HG02840 (cell line): ENCODE results near the gene TMEM256.

Experiments used
- ATAC-seq: cut with Tn5 transposase; IDR thresholded peaks from one replicate; pipeline ENCODE4 v1.9.1; 2021; ENCODE audit warnings: mild to moderate bottlenecking, moderate library complexity, moderate number of reproducible peaks; ENCODE audit not compliant: unreplicated experiment, low FRiP score

Gene TMEM256

DNA sequence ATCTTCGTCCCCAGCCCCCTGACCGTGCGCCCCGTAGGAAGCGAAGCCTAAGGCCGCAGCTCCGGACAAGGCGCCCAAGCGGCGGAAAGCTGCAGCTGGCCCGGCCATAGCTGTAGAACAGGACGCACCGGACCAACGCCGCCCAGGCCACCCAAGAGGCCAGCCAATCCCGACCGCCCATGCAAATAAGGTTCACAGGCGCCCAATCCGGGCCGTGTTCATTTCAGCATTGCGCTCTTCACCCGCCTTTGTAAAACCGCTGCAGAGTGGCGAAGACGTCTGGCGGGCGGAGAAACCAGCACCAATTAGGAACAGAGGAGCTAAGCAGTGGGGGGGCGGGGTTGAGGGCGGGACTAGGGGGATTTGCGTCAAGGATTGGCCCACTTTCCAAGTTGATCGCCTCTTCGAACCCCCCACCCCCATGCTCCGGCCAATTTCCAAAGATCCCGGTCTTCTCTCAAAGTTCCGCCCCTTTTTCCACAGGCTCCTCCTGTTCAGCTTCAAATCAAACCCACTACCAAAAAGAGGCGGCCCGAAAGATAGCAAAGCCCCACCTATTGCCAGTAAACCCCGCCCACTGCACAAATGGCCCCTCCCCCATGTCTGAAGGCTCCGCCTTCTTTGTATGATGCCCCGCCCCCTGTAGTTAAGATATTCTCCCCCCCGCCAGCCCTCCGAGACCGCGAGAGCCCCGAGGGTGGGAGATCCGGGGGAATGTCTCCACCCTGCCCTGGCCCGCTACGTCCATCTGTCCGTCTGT, at the start of gene TMEM256:
TMEM256 (minus strand) TSS at position 121 of the 760 bp plus-strand sequence; CDS start at position 108, 13 bp downstream.
- ATAC-seq: peak; percentile 95

DNA sequence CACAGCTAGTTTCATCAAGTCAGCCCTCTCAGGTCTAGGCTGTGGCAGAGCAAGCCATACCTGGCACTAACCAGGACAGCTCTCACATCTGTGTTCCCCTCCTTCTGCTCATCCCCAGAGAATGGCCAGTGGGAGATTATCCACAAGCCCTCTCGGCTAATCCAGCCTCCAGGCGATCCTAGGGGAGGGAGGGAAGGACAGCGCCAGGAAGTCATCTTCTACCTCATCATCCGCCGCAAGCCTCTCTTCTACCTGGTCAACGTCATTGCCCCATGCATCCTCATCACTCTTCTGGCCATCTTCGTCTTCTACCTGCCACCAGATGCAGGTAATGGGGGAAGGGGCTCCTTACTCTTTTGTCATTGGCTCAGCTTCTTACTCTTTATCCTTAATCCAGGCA, 44.6 kb upstream of the TMEM256 start:
- no peak for ATAC-seq

DNA sequence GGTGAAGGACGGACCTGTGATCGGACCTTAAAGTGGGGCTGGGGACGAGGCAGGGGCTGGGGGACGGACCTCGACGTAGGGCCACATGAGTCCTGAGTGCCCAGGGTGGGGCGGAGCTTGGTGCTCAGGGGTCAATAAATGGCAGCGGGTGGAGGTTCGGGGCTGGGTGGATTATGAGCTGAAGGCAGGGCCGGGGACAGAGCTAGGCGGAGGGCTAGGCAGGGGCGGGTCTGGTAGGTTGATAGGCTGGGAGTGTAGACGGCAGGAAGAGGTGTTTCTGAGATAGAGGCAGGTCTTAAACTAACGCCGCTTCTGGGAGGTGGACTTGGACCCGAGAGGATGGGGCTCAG, 41.7 kb upstream of the TMEM256 start:
- ATAC-seq: no peak

DNA sequence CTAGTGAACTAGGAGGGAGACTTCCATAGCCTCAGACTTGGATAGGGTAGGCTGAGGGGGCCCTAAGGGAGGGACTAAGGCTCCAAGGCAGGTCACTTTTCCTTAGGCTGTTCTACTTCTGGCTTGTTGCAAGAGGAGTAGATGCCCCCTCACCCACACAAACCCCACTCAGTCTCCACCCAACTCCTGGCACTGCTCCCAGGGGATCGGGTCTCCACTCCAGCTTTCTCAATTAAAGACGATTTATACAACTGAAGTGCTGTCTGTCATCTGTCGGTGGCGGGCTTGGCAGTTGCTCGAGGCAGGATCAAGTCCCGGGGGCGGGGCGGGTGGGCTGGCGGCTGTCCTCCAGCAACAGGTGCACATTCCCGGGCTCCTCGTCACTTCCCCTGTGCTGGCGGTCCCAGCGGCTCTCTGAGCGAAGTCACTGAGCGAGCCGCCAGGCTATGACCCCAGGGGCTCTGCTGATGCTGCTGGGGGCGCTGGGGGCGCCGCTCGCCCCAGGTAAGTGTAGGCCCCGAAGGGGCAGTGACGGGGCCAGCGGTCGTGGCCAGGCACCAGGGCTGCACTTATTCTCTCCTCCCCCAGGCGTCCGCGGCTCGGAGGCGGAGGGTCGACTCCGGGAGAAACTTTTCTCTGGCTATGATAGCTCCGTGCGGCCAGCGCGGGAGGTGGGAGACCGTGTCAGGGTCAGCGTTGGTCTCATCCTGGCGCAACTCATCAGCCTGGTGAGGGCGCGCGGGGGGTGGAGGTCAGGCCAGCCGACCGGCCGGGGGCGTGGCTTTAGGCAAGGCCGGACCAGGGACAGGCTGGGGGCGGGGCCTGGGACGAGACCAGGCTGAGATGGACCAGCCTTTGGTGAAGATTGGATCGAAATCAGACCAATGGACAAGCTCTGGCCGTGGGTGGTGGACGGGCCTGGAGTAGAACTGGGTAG, 41.1 kb upstream of the TMEM256 start, which contains the start of gene CHRNB1:
CHRNB1 (plus strand) TSS at position 380 of the 937 bp plus-strand sequence; CDS start at position 447, 67 bp downstream.
- ATAC-seq: no peak

DNA sequence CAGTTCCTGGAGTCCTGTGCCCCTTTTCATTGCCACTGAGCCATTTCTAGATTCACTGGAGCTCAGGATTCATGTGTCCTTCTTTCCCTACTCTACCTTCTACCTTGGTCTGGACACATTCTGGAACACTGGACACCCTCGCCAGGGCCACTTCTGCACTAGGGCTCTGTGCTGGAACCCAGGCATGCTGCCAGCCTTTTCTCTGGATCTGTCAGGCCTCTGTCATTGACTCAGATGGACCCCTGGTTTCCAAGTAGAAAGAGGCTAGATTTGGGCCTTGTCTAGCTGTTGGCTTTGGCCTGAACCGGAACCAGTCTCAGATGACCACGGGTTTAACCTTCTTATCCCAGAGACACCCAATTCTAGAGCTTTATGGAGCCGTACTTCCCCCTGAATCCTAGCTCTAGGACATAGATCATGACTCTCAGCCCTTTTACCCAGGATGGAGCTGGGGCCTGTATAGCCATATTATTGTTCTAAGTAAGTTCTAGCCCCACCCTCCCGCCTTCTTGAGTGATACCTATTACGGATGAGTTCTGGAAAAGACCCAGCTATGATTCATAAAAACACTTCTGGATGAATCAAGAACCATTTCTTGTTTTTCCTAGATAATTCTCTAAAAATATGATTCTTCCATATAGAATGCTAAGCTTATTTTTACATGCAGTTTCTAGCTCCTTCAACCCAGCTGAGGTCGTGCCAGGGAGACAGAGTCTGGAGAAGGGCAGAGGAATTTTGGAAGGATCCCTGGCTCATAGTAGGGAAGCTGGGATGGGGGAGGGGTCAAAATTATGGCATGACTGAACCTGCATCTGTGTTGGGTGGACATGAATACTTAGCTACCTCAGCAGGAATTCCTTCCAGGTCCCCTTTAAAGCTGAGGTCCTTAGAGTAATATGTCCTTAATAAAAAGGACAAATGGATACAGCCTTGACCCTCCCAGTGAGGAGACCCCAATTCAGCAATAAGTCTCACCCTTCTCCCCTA, 39.9 kb upstream of the TMEM256 start:
- no peak for ATAC-seq

DNA sequence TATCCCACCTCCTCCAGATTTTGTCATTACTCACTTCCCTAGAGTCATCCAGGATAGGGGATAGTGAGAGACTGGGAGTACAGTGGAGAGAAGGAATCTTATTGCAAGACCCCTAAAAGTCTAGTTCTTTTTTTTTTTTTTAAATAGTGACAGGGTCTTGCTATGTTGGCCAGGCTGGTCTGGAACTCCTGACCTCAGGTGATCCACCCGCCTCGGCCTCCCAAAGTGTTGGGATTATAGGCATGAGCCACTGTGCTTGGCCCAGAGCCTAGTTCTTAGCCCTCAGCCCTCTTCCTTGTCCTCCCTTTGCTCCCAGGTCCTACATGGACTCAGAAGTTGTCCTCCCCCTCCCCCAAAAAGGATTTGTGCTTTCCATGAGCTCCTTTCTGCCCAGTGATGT, 38.2 kb upstream of the TMEM256 start:
- no peak for ATAC-seq

DNA sequence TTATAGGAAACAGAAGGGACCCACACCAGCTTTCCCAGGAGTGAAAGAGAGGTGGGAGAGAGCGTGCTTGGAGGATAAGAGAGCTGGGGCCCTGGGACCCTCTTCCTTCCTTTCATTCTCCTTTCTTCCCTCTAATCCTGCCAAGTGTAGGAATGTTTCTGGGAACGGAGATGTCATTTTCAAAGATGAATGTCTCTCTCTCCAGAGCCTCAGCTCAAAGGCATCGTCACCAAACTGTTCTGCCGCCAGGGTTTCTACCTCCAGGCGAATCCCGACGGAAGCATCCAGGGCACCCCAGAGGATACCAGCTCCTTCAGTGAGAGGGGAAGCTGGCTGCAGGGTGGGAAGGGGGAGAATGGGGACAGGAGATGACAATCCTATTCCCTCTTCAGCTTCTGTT, 37.4 kb upstream of the TMEM256 start:
- ATAC-seq: no peak

DNA sequence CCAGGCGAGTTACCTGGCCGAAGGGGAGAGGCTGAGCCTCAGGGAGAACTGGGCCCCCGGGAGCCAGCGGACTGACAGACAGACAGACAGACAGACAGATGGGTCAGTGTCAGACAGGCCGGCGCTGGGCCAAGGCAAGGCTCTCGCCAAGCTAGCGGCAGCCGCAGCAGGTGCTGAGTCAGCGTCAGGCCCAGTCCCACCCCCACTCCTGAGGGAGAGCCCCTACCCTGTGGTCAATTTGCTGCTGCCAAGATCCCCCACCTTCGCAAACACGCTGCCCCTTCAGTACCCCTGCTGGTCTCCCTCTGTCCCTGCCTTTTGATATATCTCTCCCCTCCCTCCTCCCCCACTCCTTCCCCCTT, 36.9 kb upstream of the TMEM256 start:
- ATAC-seq: no peak

DNA sequence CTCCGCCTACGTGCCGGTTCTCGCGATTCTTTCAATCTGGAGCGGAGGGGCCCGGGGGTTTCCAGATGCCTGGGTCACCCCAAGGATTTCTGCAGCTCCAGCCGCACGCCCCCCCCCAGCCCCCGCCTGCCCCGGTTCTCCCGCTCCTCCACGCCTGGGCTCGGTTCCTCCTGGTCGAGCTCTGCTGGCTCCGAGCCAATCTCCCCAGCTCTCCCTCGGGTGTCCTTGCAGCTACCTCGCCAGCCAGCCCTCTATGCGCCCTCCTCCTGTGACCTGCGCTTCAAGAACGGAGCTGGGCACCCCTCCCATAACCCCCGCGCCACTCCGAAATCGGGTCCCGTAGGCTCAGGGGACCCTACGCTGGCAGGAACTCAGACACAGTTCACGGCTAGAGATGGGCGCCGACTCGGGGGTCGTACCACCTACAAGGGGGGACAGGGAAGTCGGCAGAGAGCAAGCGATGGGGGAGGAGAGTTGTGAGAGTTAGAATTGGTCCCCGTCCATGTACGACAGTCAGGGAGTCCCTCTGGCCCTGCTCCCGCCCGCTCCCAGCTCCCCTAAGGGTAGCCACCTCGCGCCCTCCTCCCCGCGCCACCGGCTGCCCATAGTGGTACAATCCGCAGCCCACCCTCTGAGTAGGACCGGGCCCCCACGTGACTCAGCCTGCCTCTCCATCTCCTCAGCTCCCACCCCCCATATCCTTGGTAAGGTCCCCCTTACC, 36.4 kb upstream of the TMEM256 start:
- no peak for ATAC-seq

DNA sequence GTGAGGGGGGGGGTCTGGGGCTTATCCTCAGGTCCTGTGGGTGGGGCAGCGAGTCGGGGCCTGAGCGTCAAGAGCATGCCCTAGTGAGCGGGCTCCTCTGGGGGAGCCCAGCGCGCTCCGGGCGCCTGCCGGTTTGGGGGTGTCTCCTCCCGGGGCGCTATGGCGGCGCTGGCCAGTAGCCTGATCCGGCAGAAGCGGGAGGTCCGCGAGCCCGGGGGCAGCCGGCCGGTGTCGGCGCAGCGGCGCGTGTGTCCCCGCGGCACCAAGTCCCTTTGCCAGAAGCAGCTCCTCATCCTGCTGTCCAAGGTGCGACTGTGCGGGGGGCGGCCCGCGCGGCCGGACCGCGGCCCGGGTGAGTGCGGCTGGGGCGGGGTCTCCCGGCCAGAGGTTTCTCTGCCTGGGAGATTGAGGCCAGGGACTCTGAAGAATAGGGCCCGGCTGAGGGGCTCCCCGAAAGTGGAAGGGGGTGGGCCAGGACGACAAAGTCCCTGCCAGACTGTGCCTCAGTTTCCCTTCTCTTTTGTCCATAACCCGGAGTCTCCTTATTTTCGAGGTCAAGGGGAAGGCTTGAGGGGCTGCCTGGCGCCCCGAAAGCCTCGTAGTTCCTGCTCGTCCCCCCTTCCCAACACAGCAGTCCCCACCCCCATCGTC, 35.7 kb upstream of the TMEM256 start, which contains the start of gene FGF11:
FGF11 (plus strand) TSS at position 51 of the 651 bp plus-strand sequence; CDS start at position 160, 109 bp downstream.
- ATAC-seq: no peak

DNA sequence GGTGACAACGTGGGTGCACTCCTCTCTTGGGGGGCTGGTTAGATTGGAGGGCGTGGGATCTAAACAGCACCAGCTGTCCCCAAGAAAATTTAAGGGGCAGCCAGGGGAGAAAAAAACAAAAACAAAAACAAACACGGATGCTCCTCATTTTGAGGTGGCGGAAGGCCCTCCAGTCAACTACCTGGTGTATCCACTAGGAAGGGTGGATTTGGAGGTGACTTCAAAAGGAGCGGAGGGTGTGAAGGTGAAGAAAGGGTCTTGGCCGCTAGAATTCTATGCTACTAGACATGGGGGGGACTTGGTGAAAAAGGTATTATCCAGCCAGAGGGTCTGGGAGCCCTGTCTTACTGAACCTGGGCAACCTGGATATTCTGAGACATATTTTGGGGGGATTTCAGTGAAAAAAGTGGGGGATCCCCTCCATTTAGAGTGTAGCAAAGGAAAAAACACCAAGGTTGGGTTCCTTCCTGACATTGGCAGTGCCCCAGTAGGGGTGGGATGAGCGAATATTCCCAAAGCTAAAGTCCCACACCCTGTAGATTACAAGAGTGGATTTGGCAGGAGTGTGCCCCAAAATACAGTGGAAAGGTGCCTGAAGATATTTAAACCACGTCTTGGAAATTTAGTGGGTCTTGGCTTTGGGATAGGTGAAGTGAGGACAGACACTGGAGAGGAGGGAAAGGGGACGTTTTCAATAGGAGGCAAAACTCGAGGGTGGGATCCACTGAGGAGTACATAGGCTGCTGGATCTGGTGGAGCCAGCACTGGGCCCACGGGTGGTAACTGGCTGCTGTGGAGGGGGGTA, 35.0 kb upstream of the TMEM256 start:
- ATAC-seq: no peak

DNA sequence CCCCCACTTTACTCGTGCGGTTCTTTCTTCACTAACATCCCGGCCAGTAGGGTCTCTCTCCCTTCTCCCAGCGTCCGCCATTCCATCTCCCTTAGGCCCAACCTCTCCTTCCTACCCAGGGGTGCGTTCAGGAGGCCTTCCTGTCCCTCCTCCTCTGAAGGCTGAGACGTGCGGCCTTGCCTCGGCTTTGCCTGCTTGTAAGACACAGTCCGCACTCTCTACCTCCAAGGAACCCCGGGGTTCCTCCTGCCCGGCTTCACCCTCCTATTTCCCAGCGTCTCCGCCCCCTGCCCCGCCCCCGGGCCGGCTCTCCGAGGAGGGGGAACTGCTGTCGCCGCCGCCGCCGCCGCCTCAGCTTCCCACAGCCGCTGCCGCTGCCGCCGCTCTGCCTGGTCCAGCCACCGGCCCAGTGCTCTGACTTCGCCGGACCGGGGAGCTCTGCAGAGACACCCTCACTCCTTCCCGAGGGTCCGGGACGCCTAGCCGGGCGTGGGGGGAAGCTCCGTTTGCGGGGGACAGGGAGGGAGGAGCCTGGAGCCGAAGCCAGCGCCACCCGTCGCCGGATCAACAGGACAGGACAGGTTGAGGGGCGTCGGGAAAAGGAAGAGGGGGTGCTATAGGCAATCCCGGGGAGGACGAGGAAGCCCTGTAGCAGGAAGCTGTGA, 34.2 kb upstream of the TMEM256 start:
- no peak for ATAC-seq

DNA sequence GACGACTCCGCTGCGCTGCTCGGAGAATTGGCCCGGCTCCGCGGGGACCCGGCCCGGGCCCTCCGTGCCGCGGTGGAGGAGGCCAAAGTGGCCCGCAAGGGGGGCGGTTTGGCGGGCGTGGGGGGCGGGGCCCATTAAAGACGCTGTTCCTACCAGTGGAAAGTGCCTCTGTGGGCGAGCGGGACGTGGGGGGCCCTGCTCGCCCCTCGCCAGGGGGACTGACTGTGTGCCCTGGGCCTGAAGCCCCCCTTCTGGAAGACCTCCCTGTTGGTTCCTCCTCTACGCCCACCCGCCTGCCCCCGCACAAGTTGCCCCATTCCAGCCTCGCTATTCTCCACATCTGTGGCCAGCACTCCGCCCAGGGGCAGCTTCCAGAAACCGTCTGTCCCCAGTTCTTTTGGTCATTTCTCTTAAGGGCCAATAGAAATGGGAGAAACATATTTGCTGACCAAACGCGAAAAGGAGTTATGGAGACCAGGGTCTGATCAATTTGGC, 33.5 kb upstream of the TMEM256 start:
- ATAC-seq: no peak

DNA sequence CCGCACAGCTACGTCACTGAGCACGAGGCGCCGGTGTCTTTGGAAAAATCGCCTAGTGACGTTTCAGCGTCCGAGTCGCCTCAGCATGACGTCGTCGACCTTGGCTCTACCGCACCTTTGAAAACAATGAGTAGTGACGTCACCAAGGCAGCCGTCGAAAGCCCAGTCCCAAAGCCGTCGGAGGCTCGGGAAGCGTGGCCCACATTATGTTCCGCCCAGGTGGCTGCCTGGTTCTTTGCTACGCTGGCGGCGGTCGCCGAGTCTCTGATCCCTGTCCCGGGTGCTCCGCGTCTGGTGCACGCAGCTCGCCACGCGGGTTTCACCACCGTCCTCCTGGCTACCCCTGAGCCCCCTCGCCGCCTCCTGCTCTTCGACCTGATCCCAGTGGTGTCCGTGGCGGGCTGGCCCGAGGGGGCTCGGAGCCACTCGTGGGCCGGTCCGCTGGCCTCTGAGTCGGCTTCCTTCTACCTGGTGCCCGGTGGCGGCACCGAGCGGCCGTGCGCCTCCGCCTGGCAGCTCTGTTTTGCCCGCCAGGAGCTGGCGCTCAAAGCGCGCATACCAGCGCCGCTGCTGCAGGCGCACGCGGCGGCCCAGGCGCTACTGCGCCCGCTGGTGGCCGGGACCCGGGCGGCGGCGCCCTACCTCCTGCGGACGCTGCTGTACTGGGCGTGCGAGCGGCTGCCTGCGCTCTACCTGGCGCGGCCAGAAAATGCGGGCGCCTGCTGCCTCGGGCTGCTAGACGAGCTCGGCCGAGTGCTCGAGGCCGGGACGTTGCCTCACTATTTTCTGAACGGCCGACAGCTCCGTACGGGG, 32.9 kb upstream of the TMEM256 start:
- no peak for ATAC-seq

DNA sequence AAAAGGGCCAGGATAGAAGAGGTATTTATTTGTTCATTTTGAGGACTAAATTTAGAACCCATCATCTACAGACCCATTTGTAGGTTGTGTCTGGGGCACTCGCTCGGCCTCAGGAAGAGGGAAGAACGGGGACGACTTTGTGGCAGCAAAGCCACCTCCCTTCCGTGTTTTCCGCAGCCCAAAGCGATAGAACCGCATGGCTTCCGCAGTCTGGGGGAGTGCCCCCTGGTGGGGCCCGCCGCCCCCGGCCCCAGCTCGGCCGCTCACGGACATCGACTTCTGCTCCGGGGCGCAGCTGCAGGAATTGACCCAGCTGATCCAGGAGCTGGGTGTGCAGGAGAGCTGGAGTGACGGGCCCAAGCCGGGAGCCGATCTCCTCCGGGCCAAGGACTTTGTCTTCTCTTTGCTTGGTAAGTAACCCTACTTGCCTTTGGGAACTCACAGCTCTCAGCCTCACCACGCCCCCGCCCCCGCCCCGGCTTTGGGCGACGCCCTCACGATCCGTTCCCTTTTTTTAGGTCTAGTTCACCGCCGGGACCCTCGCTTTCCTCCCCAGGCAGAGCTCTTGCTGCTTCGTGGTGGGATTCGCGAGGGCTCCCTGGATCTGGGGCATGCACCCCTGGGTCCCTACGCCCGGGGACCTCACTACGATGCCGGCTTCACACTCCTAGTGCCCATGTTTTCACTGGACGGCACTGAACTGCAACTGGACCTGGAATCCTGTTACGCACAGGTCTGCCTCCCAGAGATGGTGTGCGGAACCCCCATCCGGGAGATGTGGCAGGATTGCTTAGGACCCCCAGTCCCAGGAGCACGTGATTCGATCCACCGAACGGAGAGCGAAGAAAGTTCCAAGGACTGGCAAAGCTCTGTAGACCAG, 32.0 kb upstream of the TMEM256 start:
- ATAC-seq: peak; percentile 16

DNA sequence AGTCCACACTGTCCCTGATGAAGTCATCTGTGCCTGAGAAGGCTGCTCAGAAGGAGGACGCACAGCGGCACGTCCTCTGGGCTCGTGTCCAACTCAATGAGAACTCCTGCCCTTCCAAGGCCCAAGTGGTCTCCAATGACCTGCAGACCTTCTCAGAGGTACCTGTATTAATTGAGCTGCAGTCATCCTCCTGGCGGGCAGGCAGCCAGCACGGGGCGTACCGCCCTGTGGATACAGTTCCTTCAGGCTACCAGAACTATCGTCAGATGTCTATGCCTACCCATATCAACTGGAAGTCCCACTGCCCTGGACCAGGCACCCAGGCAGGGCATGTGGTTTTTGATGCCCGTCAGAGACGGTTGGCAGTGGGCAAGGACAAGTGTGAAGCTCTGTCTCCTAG, 28.4 kb upstream of the TMEM256 start:
- no peak for ATAC-seq
